HG02970 (cell line): ENCODE results near the gene ANXA2R.
"Not testable (repeated sequence)": the region's sequence is repeated elsewhere in the genome, so short reads cannot be mapped to it uniquely, and the experiment has no call there.

Experiments used
- ATAC-seq: cut with Tn5 transposase; IDR thresholded peaks from one replicate; pipeline ENCODE4 v1.9.1; 2021; ENCODE audit warnings: mild to moderate bottlenecking, moderate library complexity, moderate number of reproducible peaks; ENCODE audit not compliant: unreplicated experiment, low FRiP score

ANXA2R gene

GRCh38 chr5:43061352-43062075 is 21.4 kb upstream of the ANXA2R start:
- no peak for ATAC-seq

GRCh38 chr5:43060020-43060419 is 19.9 kb upstream of the ANXA2R start:
- ATAC-seq = not testable (repeated sequence)

GRCh38 chr5:43055098-43055497 is 15.0 kb upstream of the ANXA2R start:
- not testable (repeated sequence) for ATAC-seq

- no peak for ATAC-seq
Measured at GRCh38 chr5:43051684-43052083, 11.6 kb upstream of the ANXA2R start.

GRCh38 chr5:43050384-43050783 is 10.3 kb upstream of the ANXA2R start:
- no peak for ATAC-seq

DNA sequence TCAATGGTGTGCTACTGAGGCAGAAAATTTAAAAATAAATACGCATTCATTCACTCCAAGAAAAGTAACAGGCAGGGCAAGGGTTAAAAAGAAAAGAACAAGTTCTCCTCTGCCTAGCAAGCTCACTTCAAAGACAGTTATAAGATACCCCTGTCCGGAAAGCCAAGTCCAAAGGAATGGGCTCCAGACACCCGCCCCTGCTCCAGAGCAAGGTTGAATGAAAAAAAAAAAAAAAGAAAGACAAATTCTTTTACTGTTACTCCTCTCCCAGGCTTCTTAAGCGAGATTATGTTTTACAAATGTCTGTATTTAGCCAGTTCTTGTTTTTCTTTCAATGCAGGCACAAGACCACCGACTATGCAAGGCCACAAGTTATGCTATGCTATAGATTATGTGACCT is 9.1 kb upstream of the ANXA2R start:
- ATAC-seq = no peak

DNA sequence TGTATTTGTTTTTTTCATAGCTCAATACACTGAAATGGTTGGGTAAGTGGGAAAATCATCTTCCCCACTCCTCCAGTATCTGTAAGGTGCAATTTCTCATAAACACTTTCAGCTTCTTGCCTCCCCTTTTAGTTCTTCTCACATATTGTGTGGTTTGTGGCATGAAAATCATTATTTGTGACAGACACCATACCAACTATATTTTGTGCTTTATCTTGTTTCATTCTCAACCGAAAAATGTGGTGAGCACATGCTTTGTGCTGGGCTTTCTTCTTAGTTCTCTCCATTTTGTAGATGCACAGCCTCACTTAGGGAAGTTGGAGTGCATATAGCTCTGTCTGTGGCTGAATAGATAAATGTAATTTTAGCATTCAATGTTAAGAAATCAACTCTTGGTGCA is 6.4 kb upstream of the ANXA2R start:
- no peak for ATAC-seq

- ATAC-seq = no peak
Measured at GRCh38 chr5:43045236-43045635, 5.1 kb upstream of the ANXA2R start.

GRCh38 chr5:43044181-43044914 is 4.2 kb upstream of the ANXA2R start:
- ATAC-seq = no peak

GRCh38 chr5:43043400-43043756 is 3.3 kb upstream of the ANXA2R start:
- no peak for ATAC-seq

DNA sequence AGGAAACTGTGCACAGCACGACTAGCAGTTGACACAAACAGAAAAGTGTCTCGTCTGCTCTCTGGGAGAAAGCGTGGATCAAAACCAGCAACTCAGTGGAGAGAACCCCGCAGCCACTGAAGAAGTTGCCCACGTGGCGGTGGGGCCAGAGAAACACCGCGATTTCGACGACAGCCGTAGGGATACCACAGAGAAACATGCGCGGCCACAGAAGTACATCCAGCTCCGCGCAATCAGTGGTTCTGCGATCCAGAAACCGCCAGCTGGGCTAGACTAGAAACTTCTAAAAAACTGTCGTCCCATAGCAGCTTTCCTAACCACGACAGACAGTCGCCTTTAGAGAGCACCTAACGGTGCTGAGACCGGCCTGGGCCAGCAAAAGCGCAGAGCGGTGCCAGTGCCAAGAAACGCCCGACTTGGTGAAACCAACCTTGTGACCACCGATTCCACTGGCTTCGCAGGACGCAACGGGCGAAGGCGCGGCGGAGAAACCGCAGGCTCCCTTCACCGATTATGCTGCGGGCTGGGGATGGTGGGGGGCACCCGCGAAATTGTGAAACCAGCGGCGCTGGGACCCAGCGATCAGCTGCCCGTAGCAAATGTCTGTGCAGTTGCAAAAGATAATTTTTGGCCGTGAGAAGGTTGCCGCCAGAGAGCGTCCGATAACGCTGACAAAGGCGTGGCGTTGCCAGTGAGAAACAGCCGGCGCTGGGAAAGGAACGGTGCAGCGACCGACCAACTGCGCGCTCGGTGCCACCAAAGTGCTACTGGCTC is 2.7 kb upstream of the ANXA2R start:
- ATAC-seq = no peak

DNA sequence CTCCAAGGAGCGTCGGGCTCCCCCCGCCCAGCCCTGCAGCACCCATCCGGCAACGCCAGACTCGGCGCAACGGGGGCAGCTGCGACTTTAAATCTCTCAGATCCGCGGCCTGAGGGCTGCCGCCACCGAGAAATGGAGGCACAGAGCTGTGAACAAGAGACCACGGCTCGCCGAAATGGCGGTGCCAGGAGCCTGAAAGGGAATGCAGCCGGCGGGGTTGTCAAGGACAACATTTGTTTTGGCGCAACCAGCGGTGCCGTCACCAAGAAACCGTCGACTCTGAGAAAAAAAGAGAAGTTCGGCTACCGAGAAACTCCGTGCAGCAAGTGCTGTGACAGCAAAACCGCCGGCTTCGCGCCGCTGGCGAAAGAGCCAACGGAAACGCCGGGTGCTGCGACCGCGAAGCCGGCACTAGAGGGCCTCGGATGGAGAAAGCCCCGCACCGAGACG is 2.1 kb upstream of the ANXA2R start:
- ATAC-seq = no peak

- ATAC-seq = no peak
Measured at GRCh38 chr5:43041669-43042175, 1.6 kb upstream of the ANXA2R start.

GRCh38 chr5:43041110-43041668 is 1.1 kb upstream of the ANXA2R start:
- no peak for ATAC-seq

- no peak for ATAC-seq
Measured at GRCh38 chr5:43039471-43040286, 440 bp downstream of the ANXA2R start.

DNA sequence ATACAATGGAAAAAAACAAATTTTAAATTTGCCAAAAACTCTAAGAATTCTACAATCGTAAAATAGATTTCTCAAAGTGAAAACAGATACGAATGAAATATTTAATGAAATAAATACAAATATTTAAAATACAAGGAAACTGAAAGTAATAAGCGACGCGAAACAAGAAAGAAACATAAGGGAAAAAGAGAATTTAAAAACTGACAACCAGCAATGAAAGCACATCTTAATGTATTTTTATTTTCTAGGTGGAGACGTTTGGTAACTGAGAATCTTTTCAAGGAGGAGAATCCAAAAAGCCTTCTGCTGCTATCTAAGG is 1.0 kb downstream of the ANXA2R start:
- ATAC-seq = no peak

GRCh38 chr5:43038496-43038989 is 1.6 kb downstream of the ANXA2R start:
- ATAC-seq = no peak

GRCh38 chr5:43037636-43038495 is 2.3 kb downstream of the ANXA2R start:
- ATAC-seq = no peak
